Measurements from ENCODE around the gene GRAMD1A.
"Not testable (repeated sequence)": the region's sequence is repeated elsewhere in the genome, so short reads cannot be mapped to it uniquely, and the experiment has no call there.

The GRAMD1A gene

DNA sequence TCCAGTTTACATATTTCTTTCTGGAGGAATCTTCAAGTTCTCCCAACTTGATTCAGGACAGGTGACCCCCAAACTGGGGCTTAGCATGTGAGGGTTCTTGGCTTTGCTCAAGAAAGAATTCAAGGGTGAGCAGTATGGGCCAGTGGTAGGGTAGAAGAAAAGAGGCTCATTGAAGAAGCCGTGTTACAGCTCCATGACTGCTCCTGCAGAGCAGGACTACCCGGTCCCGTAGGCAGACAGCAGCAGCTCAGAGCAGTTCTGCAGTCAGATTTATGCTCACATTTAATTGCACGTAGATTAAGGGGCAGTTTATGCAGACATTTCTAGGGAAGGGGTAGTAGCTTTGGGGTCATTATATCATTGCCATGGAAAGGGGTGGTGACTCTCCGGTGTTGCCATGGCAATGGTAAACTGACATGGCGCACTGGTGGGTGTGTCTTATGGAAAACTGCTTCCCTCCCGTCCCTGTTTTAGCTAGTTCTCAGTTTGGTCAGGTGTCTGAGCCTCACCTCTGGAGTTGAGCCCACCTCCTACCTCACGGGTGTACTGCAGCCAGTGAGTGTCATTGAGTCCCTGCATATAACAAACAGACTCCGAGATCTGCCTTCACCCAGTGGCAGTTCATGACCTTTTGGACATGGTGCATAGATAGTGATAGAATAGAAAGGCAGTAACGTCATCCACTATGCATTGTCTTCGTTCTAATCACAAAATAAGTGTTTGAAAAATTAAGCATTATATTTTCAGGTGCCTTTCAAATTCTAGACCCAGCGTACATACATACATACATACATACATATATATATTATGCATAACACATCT, 20.1 kb upstream of the GRAMD1A start:
- DNase-seq: no peak

GRCh38 chr19:34982275-34982674, 17.8 kb upstream of the GRAMD1A start:
- no peak for DNase-seq

GRCh38 chr19:34983786-34984185, 16.3 kb upstream of the GRAMD1A start:
- DNase-seq: no peak

DNA sequence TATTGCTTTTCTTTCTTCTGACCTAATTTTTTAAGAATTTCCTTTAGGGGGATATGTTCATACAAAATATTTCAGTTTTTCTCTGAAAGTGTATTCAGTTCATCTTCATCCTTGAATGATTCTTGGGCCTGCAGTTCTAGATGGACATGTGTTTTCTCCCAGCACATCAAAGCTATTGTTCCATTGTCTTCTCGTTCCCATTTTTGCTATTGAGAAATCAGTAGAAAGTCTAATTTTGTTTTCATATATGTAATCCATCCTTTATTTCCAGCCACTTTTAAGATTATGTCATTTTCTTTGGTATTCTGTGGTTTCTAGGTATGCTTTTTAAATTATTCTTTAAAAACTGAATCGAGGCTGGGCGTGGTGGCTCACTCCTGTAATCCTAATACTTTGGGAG, 15.8 kb upstream of the GRAMD1A start:
- no peak for DNase-seq

DNA sequence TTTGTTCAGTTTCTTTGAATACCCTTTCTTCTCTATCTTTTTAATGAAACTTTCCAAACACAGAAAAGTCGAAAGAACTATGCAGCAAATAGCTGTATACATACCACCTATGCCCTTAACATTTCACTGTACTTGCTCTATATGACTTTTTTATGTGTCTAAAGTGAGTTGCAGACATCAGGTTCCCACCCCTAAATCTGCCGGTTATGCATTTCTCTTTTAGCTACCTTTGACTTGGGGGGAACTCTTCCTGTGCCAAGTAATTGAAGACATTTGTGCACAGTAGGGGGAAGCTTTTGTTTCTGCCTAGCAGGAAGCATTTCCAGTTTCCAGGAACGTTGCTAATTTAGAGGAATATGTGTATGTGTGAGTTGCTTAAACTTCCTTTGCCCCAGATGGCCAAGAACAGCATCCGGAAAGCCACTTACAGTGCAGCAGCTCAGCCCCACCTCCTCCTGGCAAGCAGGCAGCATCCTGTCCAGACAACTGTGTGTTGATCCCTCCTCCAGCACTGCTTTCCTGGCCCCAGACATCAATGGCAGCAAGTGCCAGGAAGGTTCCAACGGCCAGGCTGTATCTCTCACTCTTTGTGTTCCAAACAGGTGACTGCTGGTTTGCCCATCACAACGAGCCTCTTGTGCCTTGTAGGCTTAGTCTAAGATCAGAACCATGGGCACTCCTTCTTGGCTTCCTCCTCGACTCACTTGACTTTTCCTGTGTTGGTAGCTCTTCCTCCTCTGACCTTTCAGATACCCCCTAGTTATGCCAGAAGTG, 14.7 kb upstream of the GRAMD1A start:
- DNase-seq: no peak

DNA sequence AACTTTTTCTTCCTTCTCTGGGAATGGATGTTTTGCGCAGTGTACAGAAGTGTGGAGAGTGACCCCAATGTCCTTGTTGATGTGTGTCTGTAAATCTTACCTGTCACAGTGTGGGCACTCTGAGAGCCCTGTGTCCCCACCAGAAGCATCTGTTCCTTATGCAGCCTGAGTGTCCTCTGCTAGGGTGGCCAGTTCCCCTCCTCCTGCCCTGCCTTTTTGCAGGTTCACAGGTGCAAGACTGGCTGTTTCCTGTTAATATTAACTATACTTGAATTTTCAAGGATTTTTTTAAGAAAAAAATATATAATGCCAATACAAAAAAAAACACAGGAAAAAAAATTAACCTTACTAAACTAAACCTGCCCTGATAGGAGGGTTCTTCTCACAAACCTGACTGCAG, 12.0 kb upstream of the GRAMD1A start:
- DNase-seq: no peak

GRCh38 chr19:34989298-34989697, 10.8 kb upstream of the GRAMD1A start:
- no peak for DNase-seq

DNA sequence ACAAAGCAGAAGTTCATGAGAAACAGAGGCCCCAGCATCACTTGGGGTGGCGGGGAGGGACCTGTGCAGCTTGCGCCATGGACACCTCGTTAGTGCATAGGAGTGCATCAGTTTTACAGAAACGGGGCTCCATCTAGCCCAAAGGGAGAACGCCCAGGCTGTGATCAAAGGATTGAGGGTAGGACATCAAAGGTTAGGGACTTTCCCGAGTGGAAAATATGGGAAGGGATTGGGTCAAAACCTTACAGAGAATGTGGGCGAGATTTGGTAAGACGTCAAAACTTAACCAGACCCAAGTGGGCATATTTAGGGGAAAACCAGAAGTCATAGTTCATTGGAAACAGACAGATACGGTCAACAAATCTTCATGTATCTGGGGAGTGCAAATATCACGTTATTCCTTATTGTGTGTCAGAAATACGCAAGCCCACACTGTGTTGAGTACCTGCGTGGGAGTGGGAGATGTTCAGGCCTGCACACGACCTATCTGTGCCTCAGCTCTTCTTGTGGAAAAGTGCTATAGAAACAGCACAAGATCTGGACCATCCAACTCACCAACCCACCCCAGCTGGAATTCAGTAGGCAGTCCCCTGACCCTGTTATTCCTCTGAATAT, 9.4 kb upstream of the GRAMD1A start:
- peak in 1 of 2 donors; percentile 5 for DNase-seq

GRCh38 chr19:34991542-34992333, 8.4 kb upstream of the GRAMD1A start:
- DNase-seq: no peak

- DNase-seq: not testable (repeated sequence)
These were observed 7.5 kb upstream of the GRAMD1A start for GRCh38 chr19:34992582-34992981.

DNA sequence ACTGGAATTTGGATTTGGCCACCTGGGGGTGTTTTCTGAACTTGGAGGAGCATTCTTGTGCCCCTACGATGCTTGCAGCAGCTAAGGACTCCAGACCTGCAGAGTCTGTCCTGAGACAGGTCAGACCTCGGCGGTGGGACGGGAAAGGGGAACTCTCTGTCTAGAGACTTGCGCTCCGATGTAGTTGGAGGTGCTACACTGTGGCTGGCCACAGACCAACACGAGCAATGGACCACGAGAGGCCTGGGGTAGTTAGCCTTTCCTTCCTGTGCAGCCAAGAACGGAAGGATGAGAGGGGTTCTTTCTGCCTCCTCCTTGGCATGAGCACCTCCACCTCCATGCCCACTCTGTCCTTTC, 5.9 kb upstream of the GRAMD1A start:
- DNase-seq: no peak

DNA sequence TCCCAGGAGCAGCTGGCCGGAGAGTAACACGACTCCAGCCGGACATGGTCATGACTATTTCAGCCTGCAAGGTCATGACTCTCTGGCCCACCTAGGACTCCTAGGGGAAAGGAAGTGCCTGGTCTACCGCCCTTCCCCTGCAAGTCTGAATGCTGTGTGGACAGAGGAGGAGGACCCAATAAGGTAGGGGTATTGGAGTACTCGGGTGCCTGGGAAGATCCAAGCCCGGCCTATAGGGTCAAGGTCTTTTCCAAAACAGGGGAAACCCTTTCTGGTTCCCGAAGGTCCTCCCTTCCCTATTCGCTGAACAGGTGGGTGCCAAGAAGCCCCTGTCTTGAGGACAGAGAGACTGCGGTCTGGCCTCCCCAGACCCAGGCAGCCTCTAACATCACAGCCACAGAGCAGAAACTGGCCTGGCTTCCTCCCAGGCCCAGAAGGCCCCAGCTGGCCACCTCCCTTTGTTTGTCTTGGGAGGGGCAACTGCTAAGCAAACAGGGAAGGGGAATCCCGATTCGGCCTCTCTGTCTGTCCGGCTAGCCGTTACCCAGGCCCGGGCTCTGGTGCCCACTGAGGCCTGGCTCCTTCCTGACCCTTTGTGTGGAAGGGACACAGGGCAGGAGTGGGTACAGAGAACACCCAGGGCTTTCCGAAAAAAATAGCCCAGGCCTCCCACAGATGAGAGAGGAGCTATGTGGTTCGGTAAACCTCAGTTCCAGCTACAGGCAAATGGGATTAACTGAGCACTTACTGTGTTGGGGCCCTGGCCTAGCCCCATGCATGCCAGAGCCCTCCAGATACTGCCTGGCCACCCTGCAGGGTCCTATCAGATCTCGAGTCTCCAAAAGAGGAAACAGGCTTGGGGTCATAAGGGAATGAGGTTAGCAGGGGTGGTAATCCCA, 5.2 kb upstream of the GRAMD1A start:
- DNase-seq: peak in 1 of 2 donors; percentile 13

- DNase-seq: no peak
These were observed 4.6 kb upstream of the GRAMD1A start for GRCh38 chr19:34995551-34995950.

- peak in 1 of 2 donors; percentile 8 for DNase-seq
These were observed 3.0 kb upstream of the GRAMD1A start for GRCh38 chr19:34997071-34997617.

DNA sequence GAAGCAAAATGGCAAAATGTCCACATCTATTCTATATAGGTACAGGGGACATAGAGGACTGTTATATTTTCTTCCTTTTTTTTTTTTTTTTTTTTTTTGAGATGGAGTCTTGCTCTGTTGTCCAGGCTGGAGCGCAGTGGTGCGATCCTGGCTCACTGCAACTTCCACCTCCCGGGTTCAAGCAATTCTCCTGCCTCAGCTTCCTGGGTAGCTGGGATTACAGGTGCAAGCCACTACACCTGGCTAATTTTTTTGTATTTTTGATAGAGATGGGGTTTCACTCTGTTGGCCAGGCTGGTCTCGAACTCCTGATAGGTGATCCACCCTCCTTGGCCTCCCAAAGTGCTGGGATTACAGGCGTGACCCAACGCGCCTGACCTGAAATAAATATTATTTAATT, 1.9 kb upstream of the GRAMD1A start:
- DNase-seq: not testable (repeated sequence)

DNA sequence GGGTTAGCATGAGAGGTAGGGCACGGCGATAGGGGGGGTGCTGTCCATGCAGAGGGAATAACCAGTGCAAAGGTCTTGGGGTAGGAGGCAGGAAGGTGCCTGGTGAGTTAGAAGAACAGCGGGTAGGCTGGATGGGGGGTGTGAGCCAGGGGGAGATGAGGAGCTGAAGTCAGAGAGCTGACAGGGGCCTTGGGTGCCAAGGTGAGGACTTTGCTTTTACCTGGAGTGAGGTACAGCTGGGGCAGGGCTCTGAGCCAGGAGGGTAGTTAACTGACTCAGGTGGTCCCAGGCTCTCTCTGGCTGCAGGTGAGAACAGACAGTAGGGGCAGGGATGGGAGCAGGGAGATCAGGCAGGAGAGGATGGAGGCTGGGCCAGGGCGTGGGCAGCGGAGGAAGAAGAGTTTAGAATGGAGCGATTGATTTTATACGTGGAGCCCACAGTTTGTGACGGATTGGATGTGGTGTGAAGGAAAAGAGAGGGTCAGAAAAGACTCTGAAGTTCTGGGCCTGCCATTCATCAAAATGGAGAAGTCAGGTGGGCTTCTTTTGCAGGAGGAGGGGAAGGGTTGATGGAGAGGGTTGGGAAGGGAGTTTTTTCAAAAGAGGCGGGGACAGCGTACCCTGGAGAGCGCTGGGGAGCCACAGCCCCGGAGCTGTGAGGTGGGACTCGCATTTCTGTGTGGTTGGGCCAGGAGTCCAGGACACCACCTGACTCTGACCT, 1.2 kb upstream of the GRAMD1A start:
- DNase-seq: no peak

GRCh38 chr19:35000338-35000646, 169 bp downstream of the GRAMD1A start:
- DNase-seq: no peak

DNA sequence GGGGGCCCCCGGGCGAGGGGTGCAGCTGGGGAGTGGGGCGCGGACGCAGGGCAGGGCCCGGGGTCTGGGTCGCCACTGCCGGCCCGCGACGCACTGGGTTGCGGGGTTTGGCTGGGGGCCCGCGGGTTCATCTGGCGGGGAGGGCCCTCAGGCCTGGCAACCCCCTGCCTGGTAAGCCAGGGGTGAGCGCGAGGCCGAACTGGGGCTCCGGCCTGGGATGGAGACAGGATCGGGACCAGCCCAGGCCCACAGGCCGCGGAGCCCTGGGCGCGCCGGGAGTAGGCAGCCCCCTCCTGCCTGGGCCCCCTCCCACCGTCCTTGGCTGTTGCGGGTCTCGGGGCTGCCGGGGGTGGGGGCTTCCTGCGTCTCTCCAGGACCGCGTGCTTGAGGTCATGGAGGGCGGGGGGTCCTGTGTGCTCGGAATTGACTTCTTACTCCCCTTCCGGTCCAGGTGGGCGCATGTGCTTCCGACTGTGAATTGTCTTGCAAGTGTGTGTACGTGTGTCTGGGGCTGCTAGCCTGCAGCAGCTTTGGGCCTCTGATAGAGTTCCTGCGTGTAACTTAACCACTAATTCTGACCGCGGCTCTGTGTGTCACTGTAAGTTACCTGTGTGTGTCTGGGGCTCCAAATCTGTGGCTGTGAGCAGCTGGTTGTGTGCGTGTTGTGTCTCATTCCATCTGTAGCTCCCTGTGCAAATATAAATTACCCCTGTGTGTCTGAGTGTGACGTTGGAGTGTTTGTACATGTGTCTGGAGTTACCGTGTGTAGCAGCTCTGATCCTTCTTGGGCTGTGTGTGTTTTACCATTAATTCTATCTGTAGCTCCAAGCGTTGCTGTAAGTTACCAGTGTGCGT, 751 bp downstream of the GRAMD1A start:
- peak in 1 of 2 donors; percentile 23 for DNase-seq

GRCh38 chr19:35002037-35002535, 2.0 kb downstream of the GRAMD1A start:
- no peak for DNase-seq

Data from inflammatory macrophage (primary cell).